HG03460 (cell line): ENCODE results near the gene HOTAIR.

ENCODE experiments used
- ATAC-seq: cut with Tn5 transposase; IDR thresholded peaks from one replicate; pipeline ENCODE4 v1.9.1; 2021; ENCODE audit not compliant: unreplicated experiment

The HOTAIR gene

DNA sequence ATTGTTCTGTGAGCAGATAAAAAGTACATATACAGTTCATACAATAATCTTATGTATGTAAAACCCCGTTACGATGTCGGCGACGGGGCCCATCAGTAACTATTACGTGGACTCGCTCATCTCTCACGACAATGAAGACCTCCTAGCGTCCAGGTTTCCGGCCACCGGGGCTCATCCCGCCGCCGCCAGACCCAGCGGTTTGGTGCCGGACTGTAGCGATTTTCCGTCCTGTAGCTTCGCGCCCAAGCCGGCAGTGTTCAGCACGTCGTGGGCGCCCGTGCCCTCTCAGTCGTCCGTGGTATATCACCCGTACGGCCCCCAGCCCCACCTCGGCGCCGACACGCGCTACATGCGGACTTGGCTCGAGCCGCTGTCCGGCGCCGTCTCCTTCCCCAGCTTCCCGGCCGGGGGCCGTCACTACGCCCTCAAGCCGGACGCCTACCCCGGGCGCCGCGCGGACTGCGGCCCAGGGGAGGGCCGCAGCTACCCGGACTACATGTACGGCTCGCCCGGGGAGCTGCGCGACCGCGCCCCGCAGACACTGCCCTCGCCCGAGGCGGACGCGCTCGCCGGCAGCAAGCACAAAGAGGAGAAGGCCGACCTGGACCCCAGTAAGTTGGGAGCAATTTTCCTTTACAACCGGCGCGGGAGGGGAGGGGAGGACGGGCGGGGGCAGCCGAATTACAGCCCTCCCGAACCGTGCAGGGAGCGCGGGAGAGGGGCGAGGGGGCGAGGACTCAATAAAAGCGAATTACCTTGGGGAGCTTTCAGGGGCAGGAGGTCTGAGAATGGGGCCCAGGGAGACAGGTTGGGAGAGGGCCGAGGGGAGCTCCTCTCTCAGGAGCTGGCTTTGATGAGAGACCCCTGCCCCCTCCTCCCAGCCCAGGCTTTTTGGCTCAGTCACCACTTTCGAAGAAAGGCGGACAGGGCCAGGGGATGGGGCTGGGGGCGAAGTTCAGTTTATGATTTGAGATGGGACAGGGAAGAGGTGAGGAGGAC lies 25.7 kb upstream of the HOTAIR start, which contains the start of gene HOXC9:
Gene HOXC9 (plus strand): TSS at position 46 of the 999 bp plus-strand sequence. CDS start 28 bp downstream, at position 74.
- no peak for ATAC-seq

DNA sequence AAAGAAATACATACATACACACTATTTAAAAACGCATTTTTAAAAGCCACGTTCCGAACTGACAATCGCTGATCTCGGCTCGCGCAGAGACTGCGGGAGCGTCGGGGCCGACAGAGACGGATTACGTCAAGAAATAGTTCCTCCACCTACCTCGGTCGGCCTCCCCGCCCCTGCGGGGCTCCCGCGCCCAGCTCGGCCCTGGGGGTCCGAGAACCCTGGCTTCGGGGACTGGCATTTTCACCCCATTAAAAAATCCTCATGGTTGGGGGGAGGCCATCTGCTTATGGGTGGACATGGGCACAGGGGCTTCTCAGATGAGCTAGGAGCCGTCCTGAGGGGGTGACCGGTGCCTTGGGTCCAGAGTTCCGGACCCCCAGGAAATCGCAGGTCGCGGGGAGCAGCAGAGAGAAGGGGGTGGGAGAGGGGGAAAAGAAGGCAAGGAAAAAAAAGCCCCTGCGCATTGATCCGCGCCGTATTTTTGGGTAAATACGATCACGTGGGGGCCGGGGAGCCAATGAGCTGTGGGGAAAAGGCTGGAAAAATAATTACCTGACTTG lies 24.9 kb upstream of the HOTAIR start:
- ATAC-seq: no peak

DNA sequence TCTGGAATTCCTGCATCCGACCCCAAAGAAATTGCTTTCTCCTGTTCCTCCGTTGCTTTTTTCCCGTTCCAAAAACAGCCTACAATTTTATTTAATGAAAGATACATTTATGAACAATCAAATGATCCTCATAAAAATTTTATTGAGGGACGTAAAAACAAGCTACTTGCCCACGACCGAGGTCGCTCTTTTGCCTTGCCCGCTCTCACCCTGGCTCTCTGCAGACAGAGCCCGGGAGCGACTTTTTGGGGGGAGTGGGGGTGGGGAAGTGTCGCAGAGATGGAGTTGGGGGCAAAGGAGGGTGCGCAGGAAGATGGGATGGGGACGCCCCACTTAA lies 24.1 kb upstream of the HOTAIR start:
- ATAC-seq: no peak

DNA sequence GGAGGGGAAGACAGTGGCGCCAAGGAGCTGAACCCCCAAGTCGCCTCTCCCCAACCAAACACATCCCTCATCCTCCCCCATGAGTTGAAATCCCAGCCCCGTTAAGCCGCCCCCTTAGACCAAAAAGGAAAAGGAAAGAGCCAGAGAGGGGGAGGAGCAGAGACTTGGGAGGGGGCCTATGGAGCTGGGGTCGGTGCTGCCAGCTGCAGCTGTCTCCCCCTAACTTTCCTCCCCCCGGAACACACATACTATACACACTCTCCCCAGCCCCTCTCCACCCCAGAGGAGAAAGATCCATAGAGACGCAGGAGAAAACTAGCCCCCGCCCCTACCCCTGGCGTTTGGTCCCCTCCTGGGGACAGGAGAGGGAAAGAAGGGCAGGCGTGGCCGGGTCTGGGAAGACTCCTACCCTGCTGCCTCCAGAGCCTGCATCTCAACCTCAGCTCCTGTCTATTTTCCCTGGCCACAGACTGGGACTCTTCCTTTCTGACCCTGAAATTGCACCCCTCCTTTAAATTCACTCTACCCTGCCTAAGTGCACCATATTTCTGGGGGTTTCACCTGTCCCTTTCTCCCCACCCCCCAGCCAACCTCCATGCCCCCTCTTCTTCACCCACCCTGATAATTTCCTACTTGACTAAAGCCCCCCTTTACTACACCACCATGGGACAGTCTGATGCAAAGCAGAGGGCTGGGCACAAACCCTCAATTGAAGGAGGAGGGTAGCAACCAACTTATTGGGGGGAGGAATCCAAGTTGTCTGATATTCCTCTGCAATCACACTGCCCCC lies 23.6 kb upstream of the HOTAIR start:
- no peak for ATAC-seq

DNA sequence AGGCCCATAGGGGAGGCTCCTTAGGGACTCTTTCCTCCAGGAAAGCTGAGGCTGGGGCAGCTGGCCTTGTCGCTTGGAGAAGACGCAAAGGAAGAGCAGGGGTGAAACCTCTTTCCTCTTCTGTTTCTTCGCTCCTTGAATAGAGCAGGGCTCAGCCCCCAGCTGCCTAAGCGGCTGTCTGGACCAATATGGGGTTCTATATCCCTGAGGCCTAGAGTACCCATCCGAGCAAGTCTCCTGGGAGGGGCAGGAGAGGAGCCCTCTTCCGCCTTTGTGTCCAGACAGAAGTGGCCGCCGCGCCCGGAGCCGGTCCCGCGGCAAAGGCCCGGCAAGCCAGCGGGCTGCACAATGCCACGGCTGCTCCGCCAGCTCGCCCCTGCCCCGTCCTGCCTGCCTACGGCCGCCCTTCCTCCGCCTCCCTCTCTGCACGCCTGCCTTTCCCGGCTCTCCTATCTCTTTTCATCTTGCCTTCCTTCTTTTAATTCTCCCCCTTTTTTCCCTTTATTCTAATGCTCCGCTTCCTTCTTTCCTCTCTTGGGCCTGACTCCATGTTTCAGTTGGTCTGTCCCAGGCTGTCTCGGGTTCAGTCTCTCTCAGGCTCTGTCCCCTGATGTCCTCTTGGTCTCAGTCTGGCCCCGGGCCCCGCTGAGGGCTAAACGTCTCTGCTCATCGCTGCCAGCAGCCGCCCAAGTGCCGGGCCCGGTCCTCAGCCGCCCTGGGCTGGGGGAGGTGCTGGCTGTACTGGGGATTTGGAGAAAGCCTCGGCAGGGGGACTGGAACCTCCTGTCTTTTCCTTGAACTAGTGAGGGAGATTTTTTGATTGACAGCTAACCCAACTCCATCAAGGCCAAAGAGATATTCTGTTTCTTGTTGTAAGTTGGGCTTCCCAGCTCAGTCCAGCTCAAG lies 22.7 kb upstream of the HOTAIR start:
- ATAC-seq: no peak

DNA sequence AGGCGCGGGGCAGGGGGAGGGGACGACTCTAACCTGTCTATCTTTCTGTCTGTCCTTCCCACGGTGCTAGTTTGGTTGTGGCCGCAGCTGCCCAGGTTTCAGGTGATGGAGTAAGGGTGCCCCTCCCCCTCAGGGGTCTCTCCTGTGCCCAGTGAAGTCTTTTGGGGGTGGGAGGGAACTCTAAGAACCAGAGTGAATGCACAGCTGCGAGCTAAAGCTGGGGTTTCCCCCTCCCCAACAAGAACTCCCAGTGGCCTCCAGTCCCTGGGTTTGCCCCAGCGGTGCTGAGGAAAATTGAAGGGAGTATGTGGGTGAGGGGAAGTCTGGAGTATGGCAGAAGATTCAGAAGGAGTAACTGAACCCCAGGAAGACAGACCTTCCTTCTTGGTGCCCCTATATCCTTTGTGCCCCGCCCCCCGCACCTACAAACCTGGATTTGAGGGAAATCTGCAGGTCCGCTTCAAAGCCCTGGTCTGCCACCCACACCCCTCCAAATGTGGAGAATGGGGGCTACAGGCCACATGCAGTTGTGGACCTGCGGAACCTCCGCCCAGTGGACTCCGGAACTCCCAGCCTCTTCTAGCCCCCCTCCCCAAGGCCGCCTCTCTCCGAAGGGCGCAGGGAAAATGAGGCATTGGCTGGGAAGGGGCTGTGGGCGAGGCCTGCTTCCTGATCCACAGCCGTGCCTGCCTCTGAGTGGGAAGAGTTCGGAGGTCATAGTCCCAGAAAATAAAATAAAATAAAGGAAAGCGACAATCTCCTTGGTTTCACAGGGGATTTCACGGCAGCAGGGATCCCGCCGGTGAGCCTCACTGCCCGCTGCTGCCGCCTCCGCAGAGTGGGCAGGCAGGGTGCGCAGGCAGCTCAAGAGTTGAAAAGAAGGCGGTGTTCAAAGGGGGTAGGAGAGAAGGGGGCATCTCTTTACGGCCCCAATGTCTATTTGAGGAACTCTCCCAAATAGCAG lies 21.8 kb upstream of the HOTAIR start:
- no peak for ATAC-seq

DNA sequence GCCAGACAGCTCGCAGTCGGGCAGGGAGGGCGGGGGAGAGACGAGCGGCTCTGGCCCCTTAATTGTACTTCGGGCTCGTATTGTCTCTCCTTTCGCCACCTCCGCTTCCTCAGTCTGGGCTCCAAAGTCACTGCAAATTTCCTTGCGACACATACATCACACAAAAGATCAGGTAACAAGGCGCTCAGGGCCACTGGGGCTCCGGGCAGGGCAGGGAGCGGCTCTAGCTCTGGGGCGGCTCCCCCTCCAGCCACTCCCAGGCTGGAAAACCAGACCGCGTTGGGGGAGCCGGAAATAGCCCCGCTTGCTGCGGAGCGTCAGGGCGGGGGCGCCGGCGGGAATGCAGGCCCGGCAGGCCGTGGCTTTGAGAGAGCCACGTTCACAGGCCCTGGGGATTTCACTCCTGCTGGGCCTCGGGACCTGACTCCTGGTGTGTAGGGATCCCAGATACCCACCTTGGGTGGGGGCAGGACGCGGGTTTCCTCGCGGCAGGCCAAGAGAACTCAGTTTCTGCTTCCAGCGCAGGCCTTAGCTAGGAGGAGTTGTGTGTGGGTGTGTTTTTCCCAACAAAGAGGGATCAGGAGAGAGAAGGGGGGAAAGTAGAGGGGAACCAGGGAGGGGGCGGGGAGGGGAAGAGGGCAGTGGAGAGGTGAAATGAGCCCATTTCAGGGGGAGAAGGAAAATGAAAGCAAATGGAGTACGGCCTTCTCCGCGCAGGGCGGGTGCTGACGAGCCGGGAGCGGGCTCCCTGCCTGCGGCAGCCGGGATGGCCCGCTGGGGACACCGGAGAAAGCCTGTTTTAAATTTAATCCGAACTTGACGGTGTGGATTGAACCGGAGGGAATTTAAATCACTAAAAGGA lies 20.9 kb upstream of the HOTAIR start:
- ATAC-seq: no peak

DNA sequence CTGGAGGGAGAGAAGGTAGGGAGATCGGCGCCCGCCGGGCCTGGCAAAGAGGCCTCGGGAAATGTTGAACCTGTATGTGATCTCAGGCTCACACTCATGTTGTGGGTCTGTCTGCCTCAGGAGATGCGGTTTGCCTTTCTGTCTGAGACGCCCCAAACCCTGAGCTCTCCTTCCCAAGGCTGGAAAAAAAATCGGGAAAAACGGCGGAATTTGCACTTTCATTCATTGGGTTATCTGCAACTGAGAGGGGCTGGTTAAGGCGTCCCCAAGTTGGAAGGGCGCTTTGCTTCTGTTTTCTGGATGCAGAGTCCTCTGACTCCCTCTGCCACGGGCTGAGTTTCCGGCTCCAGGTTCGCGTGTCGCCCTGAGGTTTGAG lies 20.2 kb upstream of the HOTAIR start:
- ATAC-seq: no peak

DNA sequence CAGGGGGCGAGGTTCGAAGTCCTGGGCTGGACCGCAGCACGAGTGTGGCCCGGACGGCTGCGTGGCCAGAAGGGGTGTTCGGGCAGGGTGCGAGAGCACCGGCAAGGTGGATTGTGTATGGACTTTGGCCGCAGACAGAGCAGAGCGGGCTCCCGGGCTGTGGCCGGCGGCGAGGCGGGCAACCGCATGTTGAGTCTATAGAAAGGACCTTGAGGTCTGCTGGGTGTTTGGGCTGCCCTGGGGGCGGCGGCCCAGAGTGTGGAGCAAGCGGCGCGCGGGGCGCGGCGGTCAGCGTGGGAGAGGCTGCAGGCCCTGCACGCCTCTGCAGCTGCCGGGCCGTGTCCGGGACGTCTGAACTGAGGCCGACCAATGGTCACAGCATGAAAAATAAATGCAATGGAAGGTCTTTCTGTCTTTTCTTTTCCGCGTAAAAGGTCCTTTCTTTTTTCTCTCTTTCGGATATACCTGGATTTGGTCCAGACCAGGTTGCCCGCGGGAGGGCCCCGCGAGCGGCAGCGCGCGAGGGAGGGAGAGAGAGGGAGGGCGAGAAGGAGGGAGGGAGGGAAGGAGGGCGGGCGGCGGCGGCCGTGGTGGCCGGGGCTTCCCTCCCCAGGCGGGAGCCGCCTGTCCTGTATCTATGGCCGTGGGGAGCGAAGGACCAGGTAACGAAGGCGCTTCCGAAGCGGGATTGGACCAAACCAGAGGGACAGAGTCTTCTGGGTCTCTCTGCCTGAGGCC lies 19.7 kb upstream of the HOTAIR start:
- ATAC-seq: no peak

DNA sequence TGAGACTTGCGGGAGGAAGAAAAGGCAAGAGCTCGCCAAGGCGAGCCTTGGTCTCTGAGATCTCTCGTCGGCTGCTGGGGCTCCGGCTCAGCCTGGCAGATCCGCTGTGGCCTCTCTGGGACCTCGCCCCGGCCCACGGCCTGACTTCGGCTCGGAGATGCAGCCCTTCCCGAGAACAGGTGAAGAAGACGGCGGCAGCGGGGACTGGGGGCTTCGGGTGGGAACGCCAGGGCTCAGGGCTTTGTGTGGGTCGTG lies 19.2 kb upstream of the HOTAIR start:
- ATAC-seq: no peak

DNA sequence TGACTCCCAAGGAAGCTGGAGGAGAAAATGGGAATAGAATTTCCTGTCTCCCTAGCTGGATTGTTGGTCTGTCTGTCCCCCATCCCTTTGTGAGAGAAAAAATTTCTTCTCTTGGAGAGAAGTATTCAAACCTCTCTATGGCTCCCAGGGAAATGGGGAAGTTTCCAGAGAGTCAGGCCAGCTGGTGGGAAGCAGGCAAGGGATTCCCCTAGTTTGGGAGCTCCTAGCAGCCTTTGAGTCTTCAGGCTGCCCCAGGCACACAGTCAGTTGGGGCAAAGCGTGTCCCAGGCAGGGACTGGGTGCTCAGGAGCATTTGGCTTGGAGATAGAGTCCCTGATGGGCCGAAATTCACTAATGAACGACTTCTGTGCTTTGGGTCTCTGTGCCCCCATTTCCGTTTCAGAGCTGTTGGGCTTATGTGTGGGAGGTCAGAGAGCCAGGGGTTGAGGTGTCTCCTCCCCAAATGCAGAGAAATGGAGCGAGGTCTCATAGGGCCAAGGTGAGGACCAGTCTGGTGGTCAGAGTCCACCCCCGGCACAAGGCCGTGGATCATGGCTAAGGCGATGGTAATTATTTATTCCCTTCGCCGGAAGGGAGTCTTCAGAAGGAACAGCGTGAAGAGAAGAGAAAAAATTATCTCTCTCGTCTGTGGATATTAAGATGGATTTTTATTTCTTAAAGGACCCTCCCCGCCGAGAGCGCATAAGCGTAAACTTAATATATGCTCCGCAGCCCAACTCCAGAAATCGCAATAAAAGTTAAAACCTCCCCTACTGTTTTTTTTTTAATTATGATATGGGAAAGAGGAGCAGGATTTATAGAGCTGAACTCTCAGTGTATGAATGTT lies 18.6 kb upstream of the HOTAIR start:
- no peak for ATAC-seq

DNA sequence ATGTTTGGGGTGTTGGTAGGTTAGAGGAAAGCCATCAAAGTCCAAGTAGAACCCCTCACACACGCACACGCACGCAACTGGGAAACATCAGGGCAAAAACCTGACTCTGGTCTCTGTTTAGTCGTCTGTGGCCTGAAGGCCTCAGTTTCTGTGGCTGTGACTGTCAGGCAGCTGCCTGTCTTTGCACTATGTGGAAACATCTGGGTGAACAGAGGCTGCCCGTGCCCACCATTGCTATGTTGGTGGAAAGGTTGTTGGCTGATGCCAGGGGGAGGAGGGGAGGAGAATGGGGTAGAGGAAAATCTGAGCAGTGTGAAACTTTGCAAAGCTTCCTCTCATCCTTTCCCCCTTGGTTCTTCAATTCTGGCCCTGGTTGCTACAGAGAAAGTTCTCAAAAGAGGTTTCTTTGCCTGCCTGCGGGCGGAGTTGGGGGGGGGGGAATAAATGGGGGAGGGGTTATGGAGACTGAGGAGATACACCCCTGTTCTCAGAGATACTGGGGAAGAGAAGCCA lies 17.7 kb upstream of the HOTAIR start:
- no peak for ATAC-seq

DNA sequence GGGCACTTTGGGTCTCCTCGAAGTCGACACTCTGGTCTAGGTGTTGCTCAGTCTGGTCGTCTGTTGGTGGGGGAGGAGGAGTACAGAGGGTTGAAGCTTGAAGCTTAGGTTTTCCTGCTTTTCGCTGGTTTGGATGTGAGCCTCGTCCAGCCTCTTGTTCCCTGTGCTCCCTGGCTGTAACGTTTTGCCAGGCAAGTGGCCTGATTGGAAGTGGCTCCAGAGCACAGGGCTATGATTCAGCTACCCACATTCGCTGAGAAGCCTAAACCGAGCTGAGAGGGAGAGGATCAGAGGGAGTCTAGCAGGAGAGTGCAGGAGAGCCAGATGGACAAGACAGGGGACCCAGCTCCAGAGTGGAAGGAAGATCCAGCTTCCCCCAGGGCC lies 16.3 kb upstream of the HOTAIR start:
- no peak for ATAC-seq

DNA sequence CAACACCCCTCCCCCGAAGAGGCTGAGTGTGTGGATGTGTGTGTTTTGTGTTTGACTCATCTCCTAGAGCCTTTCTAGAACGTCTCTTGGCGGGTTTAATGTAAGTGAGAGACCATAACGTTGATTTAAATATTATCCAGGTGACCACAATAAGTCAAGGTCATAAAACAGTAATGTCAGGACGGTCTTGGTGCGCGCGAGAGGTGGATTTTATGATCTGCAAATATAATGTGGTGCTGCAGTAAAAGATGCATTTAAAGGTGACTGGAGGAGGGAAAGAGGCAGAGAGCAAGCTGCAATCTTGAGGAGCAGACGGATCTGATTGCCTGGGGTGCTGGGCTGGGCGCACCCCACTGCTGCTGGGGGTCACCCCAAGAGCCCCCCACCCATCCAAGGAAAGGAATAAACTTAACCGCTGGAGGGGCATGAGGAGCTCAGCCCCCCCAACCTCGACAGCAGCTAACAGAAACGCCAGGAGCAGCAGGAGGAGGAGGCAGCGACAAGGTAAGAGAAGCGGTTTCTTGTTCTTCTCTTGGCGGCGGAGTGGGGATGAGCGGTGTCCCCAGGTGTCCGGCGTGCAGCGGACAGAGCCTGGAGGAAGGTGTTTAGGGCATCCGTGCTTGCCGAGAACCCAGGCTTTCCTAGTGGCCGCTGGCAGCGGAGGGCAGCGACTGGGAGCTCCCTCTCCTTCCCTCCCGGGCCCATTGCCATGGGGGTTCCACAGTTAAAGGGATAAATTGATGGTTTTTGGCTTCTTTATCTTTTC lies 15.7 kb upstream of the HOTAIR start:
- no peak for ATAC-seq

DNA sequence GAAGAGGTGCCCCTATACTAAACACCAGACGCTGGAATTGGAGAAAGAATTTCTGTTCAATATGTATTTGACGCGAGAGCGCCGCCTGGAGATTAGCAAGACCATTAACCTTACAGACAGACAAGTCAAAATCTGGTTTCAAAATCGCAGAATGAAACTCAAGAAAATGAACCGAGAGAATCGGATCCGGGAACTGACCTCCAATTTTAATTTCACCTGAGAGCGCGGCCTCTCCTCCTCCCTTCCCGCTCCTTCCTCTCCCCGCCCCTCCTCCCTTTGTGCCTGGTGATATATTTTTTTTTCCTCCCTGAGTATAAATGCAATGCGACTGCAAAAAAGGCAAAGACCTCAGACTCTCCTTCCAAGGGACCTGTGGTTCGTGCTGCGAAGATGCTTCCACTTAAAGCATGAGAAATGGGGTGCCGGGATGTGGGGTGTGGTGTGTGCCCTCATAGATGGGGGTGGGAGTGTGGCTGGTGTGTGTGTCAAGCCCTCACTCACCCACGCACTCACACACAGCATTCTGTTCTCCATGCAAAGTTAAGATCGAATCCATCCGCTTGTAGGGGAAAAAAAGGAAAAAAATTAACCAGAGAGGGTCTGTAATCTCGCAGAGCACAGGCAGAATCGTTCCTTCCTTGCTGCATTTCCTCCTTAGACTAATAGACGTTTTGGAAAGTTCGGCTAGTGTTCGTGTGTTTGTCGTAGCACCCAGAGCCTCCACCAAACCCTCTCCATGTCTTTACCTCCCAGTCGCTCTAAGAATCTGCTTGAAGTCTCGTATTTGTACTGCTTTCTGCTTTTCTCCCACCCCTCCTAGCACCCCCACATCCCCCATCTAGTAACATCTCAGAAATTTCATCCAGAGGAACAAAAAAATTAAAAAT lies 14.7 kb upstream of the HOTAIR start:
- ATAC-seq: no peak
